GM19467 (cell line): ENCODE measurements around the gene FAM131B.

ENCODE experiments used
- ATAC-seq: cut with Tn5 transposase; IDR thresholded peaks from one replicate; pipeline ENCODE4 v1.9.1; 2021; ENCODE audit warnings: mild to moderate bottlenecking, moderate library complexity; ENCODE audit not compliant: unreplicated experiment

FAM131B gene

DNA sequence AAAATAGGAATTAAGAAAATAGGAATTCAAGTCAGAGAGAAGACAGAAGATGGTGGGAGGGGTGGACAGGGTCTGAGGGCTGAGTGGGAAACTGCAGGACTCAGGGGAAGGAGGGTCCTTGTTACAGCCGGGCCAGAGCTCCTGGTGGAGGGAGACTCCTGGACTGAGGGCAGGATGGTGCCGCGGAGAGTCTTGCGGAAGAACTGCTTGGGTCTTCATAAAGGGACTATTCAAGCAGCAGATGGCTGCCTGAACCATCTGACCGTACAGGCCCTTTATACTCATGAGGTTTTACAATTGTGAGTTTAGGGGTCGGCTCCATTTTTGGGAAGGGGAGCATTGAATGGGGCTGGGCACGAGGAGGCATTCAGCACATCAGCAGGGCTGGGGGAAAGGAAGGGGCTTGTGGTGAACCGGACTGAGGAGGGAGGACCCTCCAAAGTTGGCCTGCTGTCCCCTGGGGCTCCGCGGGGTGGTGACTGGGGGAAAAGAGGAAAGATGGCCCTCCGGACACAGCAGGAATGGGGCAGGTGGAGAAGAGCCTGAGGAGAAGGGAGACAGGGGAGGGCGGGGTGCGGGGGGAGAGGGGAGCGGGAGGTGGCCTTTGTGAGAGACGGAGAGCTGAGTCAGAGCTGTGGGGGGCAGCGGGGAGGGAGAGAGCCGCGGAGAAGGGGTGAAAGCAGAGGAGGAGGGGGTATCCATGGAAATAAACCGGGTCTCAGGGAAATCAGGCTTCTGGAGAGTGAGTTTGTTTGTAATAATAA, 1.5 kb downstream of the FAM131B start:
- ATAC-seq: no peak

DNA sequence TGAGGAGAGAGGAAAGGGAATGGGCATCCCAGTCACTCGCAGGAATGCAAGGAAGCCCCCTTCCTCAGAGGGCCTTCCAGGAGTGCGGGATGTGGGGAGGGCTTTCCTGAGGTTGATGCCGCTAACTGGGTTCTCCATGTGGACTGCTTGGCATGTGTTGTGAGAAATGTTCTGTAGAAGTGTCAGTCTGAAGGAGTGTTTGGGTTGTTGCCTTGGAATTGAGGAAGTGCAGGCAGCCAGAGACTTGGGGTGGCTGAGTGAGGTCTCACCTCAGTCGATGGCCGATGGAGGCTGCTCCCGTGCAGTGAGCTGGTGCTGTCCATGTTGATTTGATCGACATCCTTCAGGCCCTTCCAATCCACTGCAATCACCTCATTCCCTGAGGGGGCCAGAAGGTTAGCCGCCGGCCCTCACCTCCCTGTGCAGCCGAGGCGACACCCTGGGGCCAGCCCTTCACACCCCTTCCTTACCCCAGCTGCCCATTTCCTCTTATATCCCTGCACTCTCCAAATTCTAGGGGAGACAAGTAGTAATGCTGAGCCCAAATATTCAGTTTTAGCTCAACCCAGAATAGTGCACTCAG, 2.7 kb downstream of the FAM131B start:
- ATAC-seq: no peak

DNA sequence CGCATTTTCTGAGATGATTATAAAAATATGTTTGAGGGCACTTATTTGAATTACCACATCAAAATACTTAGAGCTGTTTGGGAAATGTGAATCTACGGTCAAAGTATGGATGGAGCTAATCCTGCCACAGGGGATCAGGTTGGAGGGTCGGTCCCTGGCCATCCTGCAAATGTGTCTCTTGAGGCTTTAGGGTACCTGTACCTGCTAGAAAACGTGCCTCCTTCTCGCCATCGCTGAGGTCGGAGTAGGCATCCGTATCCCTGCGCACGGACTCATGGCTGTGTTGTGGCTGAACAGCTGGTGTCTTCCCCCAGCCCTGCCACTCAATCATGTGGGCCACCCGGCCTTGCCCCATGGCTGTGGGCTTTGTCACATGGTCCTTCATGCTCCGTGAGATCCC, 3.9 kb downstream of the FAM131B start:
- no peak for ATAC-seq

DNA sequence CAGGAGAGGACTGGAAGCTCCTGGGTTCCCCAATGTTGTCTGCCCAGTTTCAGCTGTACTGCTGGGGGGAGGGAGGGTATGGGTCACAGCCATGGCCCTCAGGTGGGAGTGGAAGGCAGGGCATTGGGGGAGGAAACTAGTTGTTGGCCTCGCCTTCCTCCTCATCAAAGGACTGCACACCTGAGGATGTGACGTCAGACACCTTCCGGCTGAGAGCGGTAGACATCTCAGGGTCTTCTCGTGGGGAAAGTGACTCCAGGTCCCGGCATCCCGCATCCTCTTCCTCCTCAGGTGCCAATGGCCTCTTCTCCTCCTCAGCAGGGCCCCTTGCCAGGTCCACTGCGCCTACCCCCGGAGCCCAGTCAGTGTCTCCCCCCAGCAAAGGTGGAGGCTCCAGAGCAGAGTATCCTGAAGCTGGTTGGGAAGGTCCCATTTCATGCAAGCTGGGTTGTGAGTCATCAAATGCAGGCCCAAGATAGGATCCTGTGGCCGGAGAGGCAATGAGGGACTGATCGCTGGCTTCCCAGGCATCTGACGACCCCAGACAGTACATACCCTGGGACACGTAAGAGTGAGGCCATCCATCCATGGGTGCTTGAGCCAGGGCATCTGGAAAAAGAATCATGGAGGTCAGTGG, 6.0 kb downstream of the FAM131B start:
- ATAC-seq: no peak

DNA sequence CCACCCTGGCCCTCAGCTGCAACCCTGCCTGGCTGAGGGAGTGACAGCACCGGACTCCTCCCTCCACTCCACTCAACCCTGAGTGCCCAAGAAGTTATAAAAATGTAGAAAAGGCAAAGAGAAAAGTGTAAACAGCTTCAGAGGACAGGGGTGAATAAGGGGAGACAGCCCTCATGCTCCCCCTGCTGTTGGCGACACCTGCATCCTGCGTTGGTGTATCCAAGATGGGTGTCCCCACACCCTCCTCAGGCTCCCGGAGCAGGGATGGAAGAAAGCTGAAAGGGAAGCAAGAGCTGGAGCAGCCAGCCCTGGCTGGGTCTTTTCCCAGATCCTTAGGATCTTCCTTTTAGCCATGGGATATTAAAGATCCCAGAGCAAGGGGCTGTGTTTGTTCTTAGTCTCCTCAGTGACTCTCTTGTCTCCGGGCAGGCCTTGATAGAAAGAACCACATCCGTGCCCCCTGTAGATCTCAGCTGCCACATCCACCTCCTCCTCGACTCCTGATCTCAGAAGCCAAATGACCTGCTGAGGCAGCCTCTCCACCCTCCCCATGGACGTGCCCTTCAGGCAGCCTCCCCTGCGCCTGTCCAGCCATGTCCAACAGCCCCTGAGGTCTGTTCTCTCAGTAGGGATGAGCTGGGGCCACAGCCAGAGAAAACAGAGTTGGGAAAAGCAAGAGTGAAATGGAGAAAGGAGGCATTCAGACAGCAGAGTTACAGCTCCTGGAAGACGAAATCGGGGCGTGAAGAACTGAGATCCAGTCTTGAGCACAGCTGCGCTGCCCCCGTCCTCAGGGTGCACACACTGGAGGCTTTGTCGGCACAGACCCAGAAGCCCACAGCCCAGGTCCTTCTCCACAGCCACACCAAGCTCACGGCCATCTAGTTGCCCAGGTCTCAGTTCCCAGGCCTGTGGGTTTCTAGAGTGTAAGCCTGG, 6.8 kb downstream of the FAM131B start:
- ATAC-seq: no peak

DNA sequence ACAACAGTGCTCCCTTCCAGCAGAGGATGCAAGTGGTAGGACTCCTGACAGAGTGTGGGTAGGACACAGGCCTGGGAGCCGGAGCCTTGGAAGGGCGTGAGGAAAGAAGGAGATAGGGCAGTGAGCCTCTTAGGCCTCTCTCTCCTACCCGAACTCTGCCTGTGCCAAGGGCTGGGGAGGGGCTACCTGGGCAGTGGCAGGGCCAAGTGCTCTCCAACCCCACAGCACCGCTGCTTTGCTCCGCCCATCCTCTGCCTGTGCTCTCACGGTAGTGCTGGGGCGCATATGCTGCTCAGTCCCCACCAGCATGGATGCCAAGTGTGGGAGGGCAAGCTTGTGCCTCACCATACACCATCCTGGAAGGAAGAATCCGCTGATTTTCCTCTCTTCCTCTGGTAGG, 7.5 kb downstream of the FAM131B start:
- no peak for ATAC-seq

DNA sequence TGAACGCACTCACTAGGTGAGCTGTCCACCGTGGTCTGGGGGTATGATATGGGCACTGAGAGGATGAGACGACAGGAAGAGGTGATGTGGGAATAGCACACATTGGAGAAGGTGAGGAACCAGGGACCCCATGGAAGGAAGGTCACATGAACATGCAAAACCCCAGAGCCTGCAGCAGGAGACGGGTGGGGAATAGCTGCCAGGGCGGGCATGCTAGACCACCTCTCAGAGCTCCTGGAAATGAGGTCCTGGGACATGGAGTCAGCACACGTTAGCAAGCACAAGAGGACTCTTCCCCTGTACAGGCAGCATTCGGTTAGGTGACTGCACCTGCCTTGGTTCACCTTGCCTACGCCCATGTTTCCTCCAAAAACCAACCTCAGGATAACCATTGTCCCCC, 8.1 kb downstream of the FAM131B start:
- no peak for ATAC-seq

DNA sequence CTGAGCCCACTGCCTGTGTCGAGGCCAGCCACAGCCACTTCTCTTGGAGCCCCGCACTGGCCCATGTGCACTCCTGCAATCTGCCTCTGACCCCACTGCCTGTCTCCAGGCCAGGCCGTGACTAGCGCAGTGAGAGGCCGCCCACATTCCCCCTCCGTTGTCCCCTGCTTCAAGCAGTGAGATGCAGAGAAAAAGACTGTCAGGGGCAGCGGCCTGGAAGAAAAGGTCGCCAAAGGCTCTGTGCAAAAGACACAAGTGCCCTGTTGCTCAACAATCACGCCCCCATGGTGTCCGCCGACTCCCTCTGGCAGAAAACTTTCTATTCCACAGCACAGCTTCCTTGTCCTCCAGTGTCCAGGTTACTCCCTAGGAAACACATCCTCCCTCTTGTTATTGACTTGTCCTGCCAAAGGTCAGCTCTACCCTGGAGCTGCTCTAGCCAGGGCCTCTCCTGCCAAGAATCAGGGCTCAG, 9.9 kb downstream of the FAM131B start:
- no peak for ATAC-seq

DNA sequence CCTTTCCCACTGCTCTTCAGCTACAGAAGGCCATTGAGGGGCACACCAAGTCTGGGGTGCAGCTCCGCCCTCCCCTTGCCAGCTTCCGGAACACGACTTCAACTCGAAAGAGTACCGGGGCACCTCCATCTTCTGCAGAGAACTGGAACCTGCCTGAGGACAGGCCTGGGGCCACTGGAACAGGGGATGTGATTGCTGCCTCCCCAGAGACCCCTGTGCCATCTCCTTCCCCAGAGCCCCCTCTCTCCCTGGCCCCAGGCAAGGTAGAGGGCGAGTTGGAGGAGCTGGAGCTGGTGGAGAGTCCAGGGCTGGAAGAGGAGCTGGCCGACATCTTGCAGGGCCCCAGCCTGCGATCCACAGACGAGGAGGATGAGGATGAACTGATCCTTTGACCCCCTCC, 10.9 kb downstream of the FAM131B start:
- no peak for ATAC-seq

DNA sequence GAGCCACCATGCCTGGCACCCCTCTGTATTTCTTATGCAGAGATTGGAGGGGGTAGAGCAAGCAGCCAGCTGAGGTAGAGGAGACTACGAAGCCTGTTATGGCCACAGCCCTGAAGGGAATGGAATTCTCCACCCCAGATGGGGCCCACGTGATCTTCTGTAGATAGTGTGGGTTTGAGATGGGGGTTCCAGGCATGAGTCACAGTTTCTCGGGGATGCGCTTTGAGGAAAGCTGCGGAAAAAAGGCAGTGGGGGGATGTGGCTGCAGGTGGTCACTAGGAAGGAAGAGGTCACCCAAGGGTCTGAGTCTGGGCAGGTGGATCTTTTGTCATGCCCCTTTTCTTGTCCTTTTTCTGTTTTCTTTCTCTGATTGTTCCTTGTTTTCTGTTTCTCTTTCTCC, 11.5 kb downstream of the FAM131B start:
- ATAC-seq: no peak

DNA sequence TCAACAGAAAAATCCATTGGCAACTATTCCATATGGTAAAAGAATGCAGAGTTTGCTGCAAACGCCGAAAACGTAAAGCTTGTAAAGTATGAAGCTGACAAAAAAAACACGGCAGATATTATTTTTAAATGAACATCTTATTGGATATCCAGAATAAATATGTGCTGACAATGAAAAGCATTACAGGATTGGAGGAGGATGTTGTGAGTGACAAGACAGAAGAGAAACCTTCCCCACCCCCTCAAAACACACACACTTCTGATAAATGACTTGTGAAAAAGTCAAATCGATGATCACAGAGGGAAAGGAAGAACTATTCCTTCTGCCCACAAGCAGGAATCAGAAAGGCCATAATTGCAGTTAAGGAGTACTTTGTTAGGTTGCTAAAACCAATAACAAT, 14.6 kb downstream of the FAM131B start:
- ATAC-seq: no peak

DNA sequence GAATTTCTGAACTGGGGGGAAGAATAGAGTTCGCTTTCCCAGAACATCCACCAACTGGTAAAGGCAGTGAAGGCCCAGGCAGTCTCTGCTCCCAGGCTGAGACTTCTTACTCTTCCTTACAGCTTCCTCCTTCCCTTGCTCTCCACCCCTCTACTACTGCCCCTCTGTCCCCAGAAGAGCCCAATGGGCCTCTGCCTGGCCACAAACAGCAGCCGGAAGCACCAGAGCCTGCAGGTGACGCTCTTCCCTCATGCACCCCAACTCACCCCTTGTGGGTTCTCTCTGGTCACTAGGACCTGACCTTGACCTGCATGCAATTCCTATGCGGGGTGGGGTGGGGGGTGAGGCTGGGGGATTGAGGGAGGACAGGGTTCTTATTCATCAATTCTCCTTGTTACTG, 16.5 kb downstream of the FAM131B start:
- no peak for ATAC-seq

DNA sequence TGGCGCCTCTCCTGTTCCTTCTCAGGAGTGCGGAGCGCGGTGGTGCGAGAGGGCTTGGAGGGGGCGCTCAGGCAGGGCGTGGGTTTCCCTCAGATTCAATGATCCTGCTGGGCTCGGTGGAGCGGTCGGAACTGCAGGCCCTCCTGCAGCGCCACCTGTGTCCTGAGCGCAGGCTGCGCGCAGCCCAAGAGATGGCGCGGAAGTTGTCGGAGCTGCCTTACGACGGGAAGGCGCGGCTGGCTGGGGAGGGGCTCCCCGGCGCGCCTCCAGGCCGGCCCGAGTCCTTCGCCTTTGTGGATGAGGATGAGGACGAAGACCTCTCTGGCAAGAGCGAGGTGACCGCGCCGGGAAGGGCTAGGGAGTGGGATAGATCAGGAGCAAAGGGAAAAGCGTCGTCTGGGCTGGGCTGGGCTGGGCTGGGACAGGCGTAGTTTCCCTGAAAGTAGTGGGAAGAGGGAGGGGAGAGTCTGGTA, 17.0 kb downstream of the FAM131B start:
- no peak for ATAC-seq

DNA sequence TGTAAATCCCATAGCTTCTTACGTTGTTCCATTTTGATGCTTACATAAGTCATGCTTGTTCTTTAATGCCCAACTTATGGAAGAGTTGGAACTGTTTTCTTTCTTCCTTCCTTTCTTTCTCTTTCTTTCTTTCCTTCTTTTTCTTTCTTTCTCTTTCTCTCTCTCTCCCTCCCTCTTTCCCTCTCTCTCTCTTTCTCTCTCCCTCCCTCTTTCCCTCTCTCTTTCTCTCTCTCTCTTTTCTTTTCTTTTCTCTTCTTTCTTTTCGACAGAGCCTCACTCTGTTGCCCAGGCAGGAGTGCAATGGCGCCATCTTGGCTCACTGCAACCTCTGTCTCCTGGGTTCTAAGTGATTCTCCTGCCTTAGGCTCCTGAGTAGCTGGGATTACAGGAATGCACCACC, 18.9 kb downstream of the FAM131B start:
- ATAC-seq: no peak

DNA sequence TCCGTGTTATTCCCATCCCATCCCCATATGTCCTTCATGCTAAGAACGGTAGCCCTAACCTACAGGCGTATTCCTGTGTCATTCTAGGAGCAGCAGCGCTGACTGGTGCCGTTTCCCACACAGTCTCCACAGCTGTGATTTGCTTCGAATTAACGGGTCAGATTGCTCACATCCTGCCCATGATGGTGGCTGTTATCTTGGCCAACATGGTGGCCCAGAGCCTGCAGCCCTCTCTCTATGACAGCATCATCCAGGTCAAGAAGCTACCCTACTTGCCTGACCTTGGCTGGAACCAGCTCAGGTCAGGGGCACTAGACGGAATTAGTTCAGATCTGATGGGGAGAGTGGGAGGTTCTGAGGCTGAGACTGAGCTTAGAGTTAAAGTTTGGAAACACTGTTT, 20.7 kb downstream of the FAM131B start:
- ATAC-seq: no peak

DNA sequence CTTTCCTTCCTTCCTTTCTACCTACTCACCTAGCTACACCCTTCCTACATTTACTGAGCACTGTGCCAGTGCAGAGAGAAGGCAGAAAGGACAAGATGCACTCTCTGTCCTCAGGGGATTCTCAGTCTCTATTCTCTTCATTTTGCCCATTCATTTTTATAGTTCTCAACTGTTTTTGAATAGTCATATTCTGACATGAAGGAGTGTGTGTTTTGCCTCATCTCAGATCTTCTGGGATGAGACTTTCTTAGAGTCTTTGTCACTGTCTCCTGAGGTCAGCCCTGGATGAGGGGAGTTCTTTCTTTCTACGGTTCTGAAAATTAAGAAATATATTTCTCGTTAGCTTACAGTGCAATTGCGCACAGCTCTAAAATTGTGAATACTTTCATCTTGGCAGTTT, 25.3 kb downstream of the FAM131B start:
- no peak for ATAC-seq

DNA sequence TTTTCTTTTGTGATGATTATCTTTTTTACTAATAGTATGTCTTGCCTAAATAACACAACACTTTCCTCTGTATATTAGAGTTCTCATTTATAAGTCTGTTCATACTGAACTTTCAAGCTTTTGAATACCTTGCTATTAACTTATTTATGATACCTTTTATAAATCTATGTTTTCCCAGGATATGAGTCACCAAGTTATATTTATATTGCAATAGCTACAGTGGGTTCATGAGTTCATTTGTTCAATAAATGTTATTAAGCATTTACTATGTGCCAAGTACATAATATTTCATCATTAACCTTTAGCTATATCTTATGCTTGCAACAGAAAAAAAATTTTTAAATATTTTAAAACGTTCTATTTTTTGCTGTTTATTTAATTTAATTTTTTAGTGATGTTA, 28.3 kb downstream of the FAM131B start:
- no peak for ATAC-seq

DNA sequence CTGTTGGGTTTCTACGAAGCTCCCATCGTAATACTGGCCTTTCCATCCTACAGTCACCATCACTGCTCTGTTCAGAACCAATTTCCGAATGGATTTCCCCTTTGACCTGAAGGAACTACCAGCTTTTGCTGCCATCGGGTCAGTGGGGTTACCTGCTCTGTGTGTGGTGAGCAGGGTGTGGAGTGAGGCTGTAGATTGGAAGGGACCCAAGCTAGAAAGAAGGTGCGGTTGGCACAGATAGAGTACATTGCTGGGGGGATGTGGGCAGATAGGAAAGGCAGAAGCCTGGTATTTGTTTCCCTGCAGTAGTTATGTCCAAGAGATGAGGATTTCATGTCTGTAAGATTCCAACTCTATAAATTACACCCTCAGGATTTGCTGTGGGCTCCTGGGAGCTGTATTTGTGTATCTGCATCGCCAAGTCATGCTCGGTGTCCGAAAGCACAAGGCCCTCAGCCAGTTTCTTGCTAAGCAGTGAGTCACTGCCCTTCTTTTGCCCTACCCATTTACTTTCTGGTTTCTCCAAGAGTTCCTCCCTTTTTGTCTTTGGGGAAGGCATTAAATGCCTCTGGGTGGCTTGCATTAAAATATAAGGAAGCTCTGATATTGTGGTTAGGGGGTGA, 31.2 kb downstream of the FAM131B start:
- no peak for ATAC-seq

DNA sequence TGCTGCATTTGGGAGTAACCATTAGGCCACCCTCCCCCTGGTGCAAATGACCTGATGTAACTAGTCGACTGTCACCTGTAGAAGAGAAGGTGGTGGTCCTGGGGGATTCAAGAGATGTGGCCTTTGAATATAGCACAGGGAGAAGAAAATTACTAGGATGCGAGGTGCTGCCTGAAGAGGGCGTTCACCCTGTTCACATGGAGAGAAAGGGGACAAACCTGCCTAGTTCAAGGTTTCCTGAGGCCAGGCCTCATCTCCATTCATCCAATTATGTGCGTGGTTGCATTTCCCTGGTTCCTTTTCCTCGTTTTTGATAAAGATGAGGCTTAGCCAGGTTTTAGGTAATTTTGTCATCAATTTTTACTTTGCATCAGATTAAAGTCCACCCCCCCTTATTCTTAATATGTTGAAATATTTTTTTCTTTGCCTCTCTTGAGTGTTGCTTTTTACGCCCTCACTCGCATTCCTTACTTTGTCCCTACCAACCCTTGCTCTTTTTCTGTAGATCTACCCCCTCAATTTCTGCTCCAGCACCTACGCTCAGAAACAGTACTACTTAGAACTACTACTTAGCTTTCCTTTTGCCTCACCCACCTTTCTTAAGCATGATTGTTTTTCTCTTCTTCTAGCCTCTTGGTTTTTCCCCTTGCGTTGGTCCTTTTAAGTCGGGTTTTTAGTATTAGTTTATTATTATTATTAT, 32.9 kb downstream of the FAM131B start:
- no peak for ATAC-seq

DNA sequence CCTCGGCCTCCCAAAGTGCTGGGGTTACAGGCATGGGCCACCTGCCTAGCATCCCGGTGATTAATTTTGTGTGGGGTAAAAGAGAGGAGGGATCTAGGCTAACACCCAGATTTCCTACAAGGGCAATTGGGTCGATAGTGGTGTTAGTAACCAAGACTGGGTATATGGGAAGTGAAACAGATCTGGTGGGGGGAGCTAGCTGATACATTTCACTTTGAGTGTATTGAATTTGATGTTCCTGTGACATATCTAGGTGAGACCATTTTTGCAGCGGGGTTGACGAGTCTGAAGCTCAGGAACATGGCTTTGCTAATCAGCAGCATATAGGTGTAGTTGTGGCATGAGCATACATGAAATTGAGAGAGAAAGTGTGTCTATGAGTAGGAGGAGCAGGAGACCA, 34.6 kb downstream of the FAM131B start:
- ATAC-seq: no peak
